Psoas muscle (tissue), 8 donors: ENCODE data around the gene LMO7. TPM values are rescaled to one million over a fixed set of nuclear protein-coding genes. Genes with fewer than 3 reads are reported as not detected.

Source experiments
- ATAC-seq, 4 donors: fragments of 200-7000 bp; cut with Tn5 transposase; one replicate each; pipeline ENCODE4 v1.9.1; 2020; ENCODE audit warnings: moderate library complexity in 3 of 4, mild to moderate bottlenecking in 2 of 4
- DNase-seq, 2 donors: peaks; one replicate each; pipeline ENCODE4 v3.0.0-alpha.2; 2020
- H3K27ac ChIP-seq: fragments of 200-600 bp; one replicate; pipeline ENCODE4 v1.8.0; 2022
- H3K27me3 ChIP-seq, 3 donors: fragments of 200-600 bp in 1 of 3; one replicate each; pipeline versions ENCODE4 v1.6.1 to v1.8.0; 2013 to 2022; ENCODE audit warnings: low read length in 2 of 3, mild to moderate bottlenecking in 2 of 3, moderate library complexity in 1 of 3; ENCODE audit not compliant: insufficient read depth in 3 of 3
- H3K36me3 ChIP-seq, 2 donors: fragments of 200-600 bp in 1 of 2; one replicate each; pipeline versions ENCODE4 v1.6.1 to v1.8.0; 2013 to 2022; ENCODE audit warnings: low read depth in 1 of 2, mild to moderate bottlenecking in 1 of 2, moderate library complexity in 1 of 2; ENCODE audit not compliant: insufficient read depth in 1 of 2
- H3K4me1 ChIP-seq: fragments of 200-600 bp; one replicate; pipeline ENCODE4 v1.8.0; 2022
- H3K4me3 ChIP-seq: fragments of 200-600 bp; one replicate; pipeline ENCODE4 v1.8.0; 2022; ENCODE audit warnings: mild to moderate bottlenecking
- H3K9me3 ChIP-seq: fragments of 200-600 bp; one replicate; pipeline ENCODE4 v1.8.0; 2022
- WGBS, 3 donors: extraction: QIAGEN DNeasy Blood & Tissue Kit; methylation state at CpG; one replicate each; pipeline versions ENCODE4 v1.1.6 to v1.1.7; 2013; 5-methylcytosine and 5-hydroxymethylcytosine counted together
- intact Hi-C, 2 donors: fragments of 100-400 bp; cut with DNase I; formaldehyde crosslinking; loops; one replicate each; pipeline versions ENCODE4 v1.11.0 to v1.14.2; 2022
- polyA plus RNA-seq, 3 donors: library from polyadenylated mRNA; stranded (reverse); fragments of 200-250 nt; gene quantifications; one replicate each; pipeline ENCODE4 v1.2.3, GENCODE V29; 2013
- total RNA-seq, 4 donors: library from RNA; stranded (reverse); fragmentation: NEBNext Ultra II Directional in 2 of 4; extraction: Animal tissue kit (Norgen Biotek cat#: 25700) in 2 of 4; gene quantifications; one replicate each; pipeline versions ENCODE4 v1.2.1 to v1.2.4, GENCODE V29; 2021 to 2023
- TF ChIP-seq, protein P1 (sequence below): fragments of 200-600 bp; IDR thresholded peaks from one replicate; pipeline ENCODE4 v1.8.0; 2022; ENCODE audit warnings: antibody characterized with exemption
- donor health status: healthy with polysubstance abuse.
- donor health status: DM: no; HTN: no; CAD: no; lungs with moderate emphysema.
- donor health status: Bipolar disorder and iron deficiency.
- donor health status: healthy.
- donor health status: DM: yes; HTN: yes; CAD: no.
- donor health status: DM: no; HTN: no; CAD: no.
- donor health status: DM: no; HTN: no; CAD: no.
- donor health status: DM: yes; HTN: yes; CAD: no.

Gene LMO7
- total and polyA plus RNA-seq, 7 donors = 15.3 to 271 (median 97.9) TPM

DNA sequence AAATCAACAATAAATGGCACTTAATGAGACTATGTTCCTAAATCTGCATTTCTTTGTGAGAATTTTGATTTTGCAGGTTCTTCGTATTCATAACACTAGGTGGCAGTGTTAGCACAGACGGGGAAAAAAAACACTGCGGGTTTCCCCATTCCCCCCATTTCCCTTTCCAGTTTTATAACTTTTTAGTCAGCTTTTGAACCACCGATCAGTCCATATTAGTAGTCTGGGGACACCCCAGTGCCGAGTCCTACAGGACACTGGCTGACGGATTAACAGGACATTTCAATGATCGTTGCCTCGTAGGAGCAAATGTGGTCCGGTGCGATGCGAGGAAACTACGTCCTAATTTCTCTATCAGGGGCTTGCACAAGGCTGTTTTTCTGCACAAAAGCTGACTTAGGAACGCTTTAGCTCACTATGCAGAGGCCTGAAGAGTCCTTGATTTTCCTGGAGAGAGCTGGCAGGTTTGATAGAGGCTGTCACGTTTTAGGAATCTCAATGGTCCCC lies 234.3 kb downstream of the LMO7 start:
- Histone ChIP-seq H3K27me3 (no peaks in the 10 kb centered on the region), H3K4me3 (peak overlapping the region; percentile 54), H3K36me3 (no peaks in the 10 kb centered on the region), H3K4me1 (no peaks in the 10 kb centered on the region), H3K27ac (no peak overlapping the region), H3K9me3 (no peaks in the 10 kb centered on the region)
- TF ChIP-seq, protein P1, sequence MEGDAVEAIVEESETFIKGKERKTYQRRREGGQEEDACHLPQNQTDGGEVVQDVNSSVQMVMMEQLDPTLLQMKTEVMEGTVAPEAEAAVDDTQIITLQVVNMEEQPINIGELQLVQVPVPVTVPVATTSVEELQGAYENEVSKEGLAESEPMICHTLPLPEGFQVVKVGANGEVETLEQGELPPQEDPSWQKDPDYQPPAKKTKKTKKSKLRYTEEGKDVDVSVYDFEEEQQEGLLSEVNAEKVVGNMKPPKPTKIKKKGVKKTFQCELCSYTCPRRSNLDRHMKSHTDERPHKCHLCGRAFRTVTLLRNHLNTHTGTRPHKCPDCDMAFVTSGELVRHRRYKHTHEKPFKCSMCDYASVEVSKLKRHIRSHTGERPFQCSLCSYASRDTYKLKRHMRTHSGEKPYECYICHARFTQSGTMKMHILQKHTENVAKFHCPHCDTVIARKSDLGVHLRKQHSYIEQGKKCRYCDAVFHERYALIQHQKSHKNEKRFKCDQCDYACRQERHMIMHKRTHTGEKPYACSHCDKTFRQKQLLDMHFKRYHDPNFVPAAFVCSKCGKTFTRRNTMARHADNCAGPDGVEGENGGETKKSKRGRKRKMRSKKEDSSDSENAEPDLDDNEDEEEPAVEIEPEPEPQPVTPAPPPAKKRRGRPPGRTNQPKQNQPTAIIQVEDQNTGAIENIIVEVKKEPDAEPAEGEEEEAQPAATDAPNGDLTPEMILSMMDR = peak; percentile 72
- intact Hi-C loops = loop anchor here (2.0 to 5.0 kb wide), 2 partner anchors 1032 to 1112 kb away; no protein-coding TSS in a partner anchor
- WGBS, 3 donors = 30 to 39% (median 30%) methylated on average over 14 of the region's 14 CpGs
- ATAC-seq (peak; percentile 18 to 56 (median 30)), DNase-seq (no peak)

DNA sequence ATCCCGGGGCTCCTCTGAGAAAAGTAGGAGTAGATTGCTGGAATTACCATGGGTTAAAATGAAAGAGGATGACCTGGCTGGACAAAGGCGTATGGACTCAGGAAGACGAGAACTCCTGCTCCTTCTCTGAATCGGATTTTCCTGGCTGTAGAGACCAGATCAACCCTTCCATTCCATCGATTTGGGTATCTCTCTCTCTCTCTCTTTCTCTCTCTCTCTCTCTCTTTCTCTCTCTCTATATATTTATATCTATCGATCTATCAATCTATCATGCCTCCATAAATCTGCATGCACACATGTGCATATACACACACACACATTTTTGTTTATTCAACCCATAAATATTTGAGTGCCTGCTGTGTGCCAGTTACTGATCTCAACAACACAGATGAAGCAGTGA lies 234.9 kb downstream of the LMO7 start:
- H3K4me1 ChIP-seq = no peaks in the 10 kb centered on the region
- TF ChIP-seq, protein P1 = no peak
- intact Hi-C loops = loop anchor here (2.0 to 5.0 kb wide), 2 partner anchors 1032 to 1111 kb away; no protein-coding TSS in a partner anchor
- no peaks in the 10 kb centered on the region for H3K27me3 ChIP-seq
- no peak for DNase-seq
- no peak overlapping the region for H3K27ac ChIP-seq
- WGBS, 3 donors = 67 to 80% (median 69%) methylated on average over 6 of the region's 6 CpGs
- H3K4me3 ChIP-seq = peak overlapping the region; percentile 54
- H3K36me3 ChIP-seq = no peaks in the 10 kb centered on the region
- no peaks in the 10 kb centered on the region for H3K9me3 ChIP-seq
- ATAC-seq = no peak

DNA sequence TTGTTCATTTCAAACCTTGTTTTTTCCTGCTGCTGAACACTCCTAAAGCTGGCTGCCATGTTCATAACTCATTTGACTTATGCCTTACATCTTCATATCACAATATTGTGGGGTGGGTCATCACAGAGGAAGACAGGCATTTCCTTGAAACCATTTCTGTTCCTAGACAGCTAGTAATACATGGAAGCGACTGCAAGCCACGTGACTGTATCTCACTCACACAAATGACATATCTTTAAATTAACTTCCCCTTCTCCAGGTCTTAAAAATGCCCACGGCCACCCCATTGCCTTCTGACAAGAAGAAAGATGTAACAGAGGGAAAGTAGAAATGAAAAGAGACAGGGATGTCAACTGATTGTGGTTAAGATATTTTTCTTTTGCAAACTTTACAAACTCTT lies 236.8 kb downstream of the LMO7 start:
- Histone ChIP-seq H3K27ac (no peak overlapping the region), H3K27me3 (no peaks in the 10 kb centered on the region), H3K4me3 (no peak overlapping the region), H3K36me3 (no peaks in the 10 kb centered on the region), H3K9me3 (no peaks in the 10 kb centered on the region), H3K4me1 (peaks cover 3% of the 10 kb centered on the region)
- 73 to 82% (median 75%) methylated on average over 3 of the region's 3 CpGs for WGBS, 3 donors
- no peak for DNase-seq
- intact Hi-C loops = loop anchor here in 1 of 2 donors (5.0 kb wide), 1 partner anchor 1109 kb away; no protein-coding TSS in a partner anchor
- ATAC-seq = no peak
- TF ChIP-seq, protein P1 = no peak

DNA sequence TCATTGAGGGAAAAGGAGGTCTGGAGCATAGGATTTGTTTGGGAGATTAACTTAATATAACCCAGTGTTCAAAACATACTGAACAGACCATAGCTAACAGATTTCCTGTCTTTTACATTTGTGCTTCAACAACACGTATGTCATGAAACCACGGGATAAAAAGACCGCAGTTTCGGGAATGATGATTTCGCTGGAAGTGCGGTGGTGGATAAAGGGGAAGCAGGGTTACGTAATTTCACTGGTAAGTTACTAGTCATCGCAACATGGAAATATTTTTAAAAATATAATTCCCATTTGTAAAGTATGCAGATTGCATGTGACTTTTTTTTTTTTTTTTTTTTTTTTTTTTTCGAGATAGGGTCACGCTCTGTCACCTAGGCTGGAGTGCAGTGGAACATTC lies 237.4 kb downstream of the LMO7 start:
- no peak for ATAC-seq
- no peaks in the 10 kb centered on the region for H3K36me3 ChIP-seq
- H3K27ac ChIP-seq = no peak overlapping the region
- H3K27me3 ChIP-seq = no peaks in the 10 kb centered on the region
- peaks cover 3% of the 10 kb centered on the region for H3K4me1 ChIP-seq
- no peak overlapping the region for H3K4me3 ChIP-seq
- TF ChIP-seq, protein P1 = no peak
- H3K9me3 ChIP-seq = no peaks in the 10 kb centered on the region
- no peak for DNase-seq
- intact Hi-C loops = loop anchor here in 1 of 2 donors (5.0 kb wide), 1 partner anchor 1109 kb away; no protein-coding TSS in a partner anchor
- 94 to 97% (median 95%) methylated on average over 8 to 10 of the region's 10 CpGs for WGBS, 3 donors

DNA sequence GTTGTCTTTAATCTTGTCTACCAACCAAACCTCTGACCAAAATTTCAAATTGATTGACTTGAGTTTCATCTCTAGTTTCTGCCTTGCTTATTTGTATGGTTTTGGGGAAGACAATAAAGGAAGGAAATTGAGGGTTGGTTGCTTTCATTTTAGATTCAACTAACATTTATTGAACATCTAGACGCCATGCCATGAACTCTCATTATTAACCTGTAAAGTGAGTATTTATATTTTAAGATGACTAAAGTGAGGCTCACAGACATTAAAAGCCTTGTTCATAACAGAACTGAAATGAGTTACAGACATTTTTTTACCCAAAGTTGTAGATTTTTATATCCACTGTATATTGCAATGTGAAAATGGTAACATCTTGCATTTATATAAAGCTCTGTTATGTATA lies 239.3 kb downstream of the LMO7 start:
- no peak for DNase-seq
- no peaks in the 10 kb centered on the region for H3K9me3 ChIP-seq
- TF ChIP-seq, protein P1 = no peak
- no peaks in the 10 kb centered on the region for H3K36me3 ChIP-seq
- no peaks in the 10 kb centered on the region for H3K27me3 ChIP-seq
- ATAC-seq = no peak
- H3K27ac ChIP-seq = no peak overlapping the region
- peaks cover 3% of the 10 kb centered on the region for H3K4me1 ChIP-seq
- H3K4me3 ChIP-seq = no peak overlapping the region
- intact Hi-C loops = loop anchor here in 1 of 2 donors (2.0 kb wide), 1 partner anchor 141 kb away; no protein-coding TSS in a partner anchor
- 93 to 95% (median 94%) methylated on average over 1 of the region's 1 CpG for WGBS, 3 donors
